Measurements from ENCODE around the gene ZYG11B.
"Not testable (repeated sequence)": the region's sequence is repeated elsewhere in the genome, so short reads cannot be mapped to it uniquely, and the experiment has no call there.

The ZYG11B gene

GRCh38 chr1:52686830-52687229 lies 39.4 kb upstream of the ZYG11B start:
- Histone ChIP-seq H3K27me3 (ENCODE audit: insufficient read depth, low read length, poor library complexity, severe bottlenecking) (no peaks in the 10 kb centered on the region), H3K9me3 (ENCODE audit: insufficient read depth, low read depth, low read length) (no peaks in the 10 kb centered on the region), H3K79me2 (ENCODE audit: insufficient read depth, low read length) (no peaks in the 10 kb centered on the region; the same call in 1 of the 2 replicates), H3K36me3 (ENCODE audit: insufficient read depth, low read length) (peaks cover 36% of the 10 kb centered on the region; the same call in 1 of the 2 replicates), H3K4me2 (ENCODE audit: low read depth, low read length, poor library complexity, severe bottlenecking) (no peak overlapping the region), H3F3A (ENCODE audit: low read depth) (no peaks in the 10 kb centered on the region; the same call in 1 of the 2 replicates), H3K4me3 (ENCODE audit: low read length, poor library complexity, severe bottlenecking) (no peak overlapping the region), H3K4me1 (ENCODE audit: insufficient read depth, low read length, poor library complexity, severe bottlenecking) (peaks cover 4% of the 10 kb centered on the region), H3K9me2 (replicated peaks; ENCODE audit: low read depth, low read length) (no peaks in the 10 kb centered on the region), H3K9ac (ENCODE audit: low read depth, low read length, poor library complexity, severe bottlenecking) (no peak overlapping the region), H4K20me1 (ENCODE audit: insufficient read depth, low read length, poor library complexity, severe bottlenecking) (no peaks in the 10 kb centered on the region), H2AFZ (ENCODE audit: low read length) (no peak overlapping the region)
- no peak for TF ChIP-seq CTCF (conservative IDR thresholded peaks at IDR 0.05; ENCODE audit: low read length)

GRCh38 chr1:52691821-52692220 lies 34.4 kb upstream of the ZYG11B start:
- no peaks in the 10 kb centered on the region for H3K9me2 ChIP-seq (replicated peaks; ENCODE audit: low read depth, low read length)
- no peak for TF ChIP-seq CTCF (conservative IDR thresholded peaks at IDR 0.05; ENCODE audit: low read length)
- no peak for TF ChIP-seq EZH2phosphoT487 (IDR thresholded peaks at IDR 0.05; ENCODE audit: borderline replicate concordance)
- H3K9ac ChIP-seq (ENCODE audit: low read depth, low read length, poor library complexity, severe bottlenecking), result no peak overlapping the region
- peaks cover 34% of the 10 kb centered on the region; the same call in 1 of the 2 replicates for H3K36me3 ChIP-seq (ENCODE audit: insufficient read depth, low read length)
- peaks cover 42% of the 10 kb centered on the region for H3K79me2 ChIP-seq (ENCODE audit: insufficient read depth, low read length)
- H3K27me3 ChIP-seq (ENCODE audit: insufficient read depth, low read length, poor library complexity, severe bottlenecking), result no peaks in the 10 kb centered on the region
- peaks cover 8% of the 10 kb centered on the region for H3K4me1 ChIP-seq (ENCODE audit: insufficient read depth, low read length, poor library complexity, severe bottlenecking)
- H3F3A ChIP-seq (ENCODE audit: low read depth), result no peaks in the 10 kb centered on the region; the same call in 1 of the 2 replicates
- H3K4me3 ChIP-seq (ENCODE audit: low read length, poor library complexity, severe bottlenecking), result no peak overlapping the region
- no peaks in the 10 kb centered on the region for H4K20me1 ChIP-seq (ENCODE audit: insufficient read depth, low read length, poor library complexity, severe bottlenecking)
- H3K9me3 ChIP-seq (ENCODE audit: insufficient read depth, low read depth, low read length), result no peaks in the 10 kb centered on the region
- H3K4me2 ChIP-seq (ENCODE audit: low read depth, low read length, poor library complexity, severe bottlenecking), result no peak overlapping the region
- no peak overlapping the region for H2AFZ ChIP-seq (ENCODE audit: low read length)

- Histone ChIP-seq H2AFZ (ENCODE audit: low read length) (no peak overlapping the region), H3K4me3 (ENCODE audit: low read length, poor library complexity, severe bottlenecking) (no peak overlapping the region), H3K9me2 (replicated peaks; ENCODE audit: low read depth, low read length) (no peaks in the 10 kb centered on the region), H3K9me3 (ENCODE audit: insufficient read depth, low read depth, low read length) (no peaks in the 10 kb centered on the region), H3K4me1 (ENCODE audit: insufficient read depth, low read length, poor library complexity, severe bottlenecking) (peaks cover 8% of the 10 kb centered on the region), H3K4me2 (ENCODE audit: low read depth, low read length, poor library complexity, severe bottlenecking) (no peak overlapping the region), H3K79me2 (ENCODE audit: insufficient read depth, low read length) (peaks cover 51% of the 10 kb centered on the region), H3K9ac (ENCODE audit: low read depth, low read length, poor library complexity, severe bottlenecking) (no peak overlapping the region), H3K36me3 (ENCODE audit: insufficient read depth, low read length) (peaks cover 25% of the 10 kb centered on the region; the same call in 1 of the 2 replicates), H4K20me1 (ENCODE audit: insufficient read depth, low read length, poor library complexity, severe bottlenecking) (no peaks in the 10 kb centered on the region), H3K27me3 (ENCODE audit: insufficient read depth, low read length, poor library complexity, severe bottlenecking) (no peaks in the 10 kb centered on the region), H3F3A (ENCODE audit: low read depth) (no peaks in the 10 kb centered on the region)
- TF ChIP-seq CTCF (conservative IDR thresholded peaks at IDR 0.05; ENCODE audit: low read length) (no peak), EZH2phosphoT487 (IDR thresholded peaks at IDR 0.05; ENCODE audit: borderline replicate concordance) (no peak)
Observed at GRCh38 chr1:52692697-52693096, 33.6 kb upstream of the ZYG11B start.

GRCh38 chr1:52693351-52693750 lies 32.9 kb upstream of the ZYG11B start:
- Histone ChIP-seq H3K36me3 (ENCODE audit: insufficient read depth, low read length) (peaks cover 19% of the 10 kb centered on the region; the same call in 1 of the 2 replicates), H3K79me2 (ENCODE audit: insufficient read depth, low read length) (peaks cover 58% of the 10 kb centered on the region)
- not testable (repeated sequence) for H3F3A ChIP-seq (ENCODE audit: low read depth)

More at GRCh38 chr1:52693351-52693750, 32.9 kb upstream of the ZYG11B start:
- not testable (repeated sequence) for H2AFZ ChIP-seq (ENCODE audit: low read length); H3K9me3 ChIP-seq (ENCODE audit: insufficient read depth, low read depth, low read length); H3K4me1 ChIP-seq (ENCODE audit: insufficient read depth, low read length, poor library complexity, severe bottlenecking); H3K4me3 ChIP-seq (ENCODE audit: low read length, poor library complexity, severe bottlenecking); H3K4me2 ChIP-seq (ENCODE audit: low read depth, low read length, poor library complexity, severe bottlenecking); H3K9me2 ChIP-seq (replicated peaks; ENCODE audit: low read depth, low read length); H4K20me1 ChIP-seq (ENCODE audit: insufficient read depth, low read length, poor library complexity, severe bottlenecking); H3K9ac ChIP-seq (ENCODE audit: low read depth, low read length, poor library complexity, severe bottlenecking); H3K27me3 ChIP-seq (ENCODE audit: insufficient read depth, low read length, poor library complexity, severe bottlenecking)
